Stimulated activated CD8-positive, alpha-beta memory T cell treated with anti-CD3 and anti-CD28 coated beads, Interleukin-7, amount 100 ng/mL, for 1 hour (primary cell): Measurements from ENCODE around the gene TEX26.

ENCODE experiments used
- DNase-seq, 2 donors: peaks; one replicate each; pipeline ENCODE4 v3.0.0-alpha.2; 2020; ENCODE audit warnings: low read depth in 2 of 2

Gene TEX26

GRCh38 chr13:30932481-30933353 lies at the start of gene TEX26:
Gene TEX26, plus strand, starts transcription at chr13:30932656. Its CDS starts 60 bp downstream, at chr13:30932716.
- DNase-seq: no peak

- no peak for DNase-seq
These were observed 49.3 kb upstream of the TEX26 start for GRCh38 chr13:30882996-30883766.

GRCh38 chr13:30884543-30884942 lies 47.9 kb upstream of the TEX26 start:
- DNase-seq: no peak

- DNase-seq: no peak
These were observed 43.2 kb upstream of the TEX26 start for GRCh38 chr13:30889196-30889690.

- DNase-seq: no peak
These were observed 39.5 kb upstream of the TEX26 start for GRCh38 chr13:30892966-30893365.

GRCh38 chr13:30895773-30896172 lies 36.7 kb upstream of the TEX26 start:
- DNase-seq: no peak

GRCh38 chr13:30898070-30898469 lies 34.4 kb upstream of the TEX26 start:
- DNase-seq: no peak

- DNase-seq: no peak
These were observed 33.7 kb upstream of the TEX26 start for GRCh38 chr13:30898678-30899241.

- no peak for DNase-seq
These were observed 32.0 kb upstream of the TEX26 start for GRCh38 chr13:30900436-30900835.

GRCh38 chr13:30900952-30901749 lies 31.3 kb upstream of the TEX26 start:
- DNase-seq: no peak

GRCh38 chr13:30904043-30904442 lies 28.4 kb upstream of the TEX26 start:
- DNase-seq: no peak

- DNase-seq: no peak
These were observed 26.5 kb upstream of the TEX26 start, which contains the start of gene MEDAG for GRCh38 chr13:30905932-30906383. Gene MEDAG, plus strand, starts transcription at chr13:30906271. Its CDS starts 245 bp downstream, at chr13:30906516.

- DNase-seq: no peak
These were observed 25.9 kb upstream of the TEX26 start for GRCh38 chr13:30906411-30907051.

GRCh38 chr13:30907121-30907861 lies 25.2 kb upstream of the TEX26 start:
- no peak for DNase-seq

- DNase-seq: no peak
These were observed 24.0 kb upstream of the TEX26 start for GRCh38 chr13:30908416-30908980.

GRCh38 chr13:30910676-30911075 lies 21.8 kb upstream of the TEX26 start:
- no peak for DNase-seq

- no peak for DNase-seq
These were observed 16.5 kb upstream of the TEX26 start for GRCh38 chr13:30915691-30916541.

GRCh38 chr13:30916991-30917390 lies 15.5 kb upstream of the TEX26 start:
- DNase-seq: no peak
